HG02642 (cell line): ENCODE results near the gene USPL1.
"Not testable (repeated sequence)": the region's sequence is repeated elsewhere in the genome, so short reads cannot be mapped to it uniquely, and the experiment has no call there.

Experiments used
- ATAC-seq: cut with Tn5 transposase; IDR thresholded peaks from one replicate; pipeline ENCODE4 v1.9.1; 2021; ENCODE audit warnings: mild to moderate bottlenecking; ENCODE audit not compliant: unreplicated experiment, poor library complexity

USPL1 gene

DNA sequence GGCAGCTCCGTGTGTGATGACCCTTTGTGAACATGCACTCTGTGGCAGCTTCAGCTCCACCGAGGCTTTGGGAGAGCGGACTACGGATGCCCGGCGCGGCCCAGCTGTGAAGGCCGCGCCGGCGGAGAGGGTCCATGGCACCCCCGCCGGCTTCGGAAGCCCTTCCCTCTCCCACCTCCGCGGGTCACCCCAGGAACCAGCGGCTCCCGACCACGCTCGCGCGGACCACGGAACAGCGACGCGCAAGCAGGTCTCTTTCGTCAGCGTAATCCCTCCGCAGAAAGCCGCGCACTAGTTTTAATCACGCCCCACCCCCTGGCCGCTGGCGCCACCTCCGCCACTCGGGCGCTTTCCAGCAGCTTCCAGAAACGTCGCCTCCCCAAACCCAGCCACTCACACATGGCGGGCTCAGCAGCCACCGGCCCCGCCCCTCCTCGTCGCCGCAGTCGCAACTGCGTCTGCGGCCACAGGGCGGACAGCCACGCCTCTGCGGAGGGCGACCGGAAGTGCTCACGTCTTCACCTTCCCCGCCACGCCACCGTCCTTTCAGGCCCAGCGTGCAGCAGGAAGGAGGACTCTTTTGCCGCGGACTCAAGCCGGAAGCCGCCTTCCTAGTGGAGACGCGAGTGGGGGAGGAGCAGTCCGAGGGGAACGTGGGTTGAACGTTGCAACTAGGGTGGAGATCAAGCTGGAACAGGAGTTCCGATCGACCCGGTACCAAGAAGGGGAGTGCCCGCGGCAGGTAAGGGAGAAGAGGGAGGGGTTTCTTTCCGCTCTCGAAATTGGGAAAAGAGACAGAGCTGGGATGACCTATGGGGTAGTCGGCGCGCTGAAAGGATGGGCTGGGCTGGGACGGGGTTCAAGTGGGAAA lies at the start of gene USPL1:
Gene USPL1 (plus strand): TSS at position 606 of the 871 bp plus-strand sequence. CDS start 3,221 bp downstream, outside the sequence.
- peak; percentile 91 for ATAC-seq

- no peak for ATAC-seq
Observed at GRCh38 chr13:30569901-30570576, 47.7 kb upstream of the USPL1 start.

- ATAC-seq = no peak
Observed at GRCh38 chr13:30570691-30571090, 47.0 kb upstream of the USPL1 start.

DNA sequence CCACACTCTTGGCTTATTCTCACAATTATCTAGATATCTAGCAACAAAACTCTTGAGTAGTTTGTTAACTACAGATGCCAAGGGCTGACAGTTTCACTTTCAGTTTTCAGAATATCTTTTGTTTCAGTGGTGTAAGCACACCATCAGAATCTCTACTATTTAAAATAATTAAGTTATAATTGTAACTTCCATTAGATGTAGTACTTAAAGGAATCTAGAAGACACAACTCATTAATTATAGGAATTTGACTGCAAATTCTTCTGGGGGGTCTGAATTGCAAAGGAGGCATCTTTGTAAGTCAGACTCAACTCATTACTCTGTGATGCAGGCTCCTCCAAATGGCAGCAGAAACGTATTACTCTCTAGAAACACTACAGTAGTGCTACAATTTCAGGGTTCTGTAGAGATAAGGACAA lies 44.9 kb upstream of the USPL1 start:
- peak; percentile 64 for ATAC-seq

GRCh38 chr13:30576528-30576927 lies 41.2 kb upstream of the USPL1 start:
- ATAC-seq = no peak

GRCh38 chr13:30577401-30577852 lies 40.3 kb upstream of the USPL1 start:
- ATAC-seq = no peak

DNA sequence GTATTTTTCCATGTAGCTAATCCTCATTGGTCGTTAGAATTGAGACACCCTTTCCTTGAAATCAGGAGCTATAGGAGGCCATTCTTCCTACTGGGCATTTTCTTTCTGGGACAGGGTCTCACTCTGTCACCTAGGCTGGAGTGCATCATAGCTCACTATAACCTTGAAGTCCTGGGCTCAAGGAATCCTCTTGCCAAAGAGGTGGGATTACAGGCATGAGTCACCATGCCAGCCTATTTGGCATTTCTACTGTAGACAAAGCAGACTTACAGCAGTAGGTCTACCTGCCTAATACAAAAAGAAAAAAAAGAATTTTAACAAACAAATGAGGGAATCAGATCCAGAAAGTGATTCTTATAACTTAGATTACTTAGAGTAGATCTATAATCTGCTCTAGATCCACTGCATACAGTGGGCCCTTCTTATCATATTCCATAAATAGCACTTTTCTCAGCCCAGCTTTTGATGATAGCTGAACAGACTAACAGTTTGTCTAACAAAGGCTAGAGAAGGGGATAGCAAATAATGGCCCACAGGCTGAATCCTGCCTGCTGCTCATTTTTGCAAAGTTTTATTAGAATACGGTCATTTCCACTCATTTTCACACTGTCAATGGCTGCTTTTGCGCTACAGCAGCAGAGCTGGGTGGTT lies 36.7 kb upstream of the USPL1 start:
- ATAC-seq = no peak

GRCh38 chr13:30581582-30581981 lies 36.1 kb upstream of the USPL1 start:
- ATAC-seq = no peak

DNA sequence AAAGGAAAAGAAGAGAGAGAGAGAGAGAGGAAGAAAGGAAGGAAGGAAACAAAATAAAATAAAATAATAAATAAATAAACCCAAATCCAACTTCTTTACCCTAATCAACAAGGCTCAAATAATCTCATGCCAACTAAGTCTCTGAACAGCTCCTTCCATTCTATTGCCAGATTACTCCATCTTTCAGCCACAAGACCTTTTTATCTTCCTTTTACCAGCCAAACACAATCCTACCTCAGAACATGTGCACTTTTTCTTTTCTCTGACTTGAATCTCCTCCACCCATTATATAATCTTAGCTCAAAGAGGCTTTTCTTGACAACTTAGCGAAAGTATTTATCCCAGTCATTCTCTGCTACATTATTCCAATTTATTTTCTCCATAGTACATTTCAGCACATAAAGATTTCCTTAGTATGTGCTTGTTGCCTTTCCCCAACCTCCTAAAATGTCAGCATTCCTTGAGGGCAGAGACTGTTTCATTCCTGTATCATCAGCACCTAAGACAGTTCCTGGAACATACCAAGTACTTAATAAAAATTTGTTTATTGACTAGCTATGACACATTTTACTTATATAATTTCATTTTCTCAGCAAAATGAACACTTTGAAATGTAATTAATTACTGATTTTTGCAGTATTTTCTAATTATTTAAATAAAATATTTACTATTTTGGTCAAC lies 33.5 kb upstream of the USPL1 start:
- ATAC-seq = no peak

DNA sequence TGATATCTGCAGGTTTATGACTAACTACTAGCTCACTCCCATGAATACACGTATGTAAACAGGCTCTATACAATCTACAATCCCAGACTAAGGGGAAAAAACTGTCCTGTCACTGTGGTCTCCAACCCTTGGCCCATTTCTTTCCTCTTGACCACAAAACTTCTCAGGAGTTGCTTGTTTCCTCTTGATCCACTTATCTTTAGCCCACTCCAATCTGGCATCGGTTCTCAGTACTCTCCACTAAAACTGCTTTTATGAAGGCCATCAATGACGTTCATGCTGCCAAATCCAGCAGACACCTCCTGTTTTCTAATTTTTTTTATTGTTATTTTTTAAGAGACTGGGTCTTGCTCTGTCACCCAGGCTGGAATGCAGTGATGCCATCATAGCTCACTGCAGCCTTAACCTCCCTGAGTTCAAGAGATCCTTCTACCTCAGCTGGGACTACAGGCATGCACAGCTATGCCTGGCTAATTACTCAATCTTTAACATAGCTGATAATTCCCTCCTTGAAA lies 31.9 kb upstream of the USPL1 start:
- no peak for ATAC-seq

DNA sequence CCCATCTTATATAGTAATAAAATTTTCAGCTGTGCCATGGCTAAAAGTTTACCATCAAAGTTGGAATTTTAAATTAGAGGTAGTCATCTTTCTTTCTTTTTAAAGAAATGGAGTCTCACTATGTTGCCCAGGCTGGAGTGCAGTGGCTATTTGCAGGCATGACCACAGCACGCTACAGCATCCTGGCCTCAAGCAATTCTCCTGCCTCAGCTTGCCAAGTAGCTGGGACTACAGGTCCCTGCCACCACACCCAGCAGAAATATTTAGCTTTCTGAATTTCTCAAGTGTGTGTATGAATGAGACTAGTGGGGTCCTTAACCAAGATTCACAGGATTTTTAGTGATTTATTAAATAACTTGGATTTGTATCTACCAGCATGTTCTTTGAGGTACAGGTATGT lies 30.5 kb upstream of the USPL1 start:
- ATAC-seq = no peak

GRCh38 chr13:30587739-30588138 lies 30.0 kb upstream of the USPL1 start:
- no peak for ATAC-seq

DNA sequence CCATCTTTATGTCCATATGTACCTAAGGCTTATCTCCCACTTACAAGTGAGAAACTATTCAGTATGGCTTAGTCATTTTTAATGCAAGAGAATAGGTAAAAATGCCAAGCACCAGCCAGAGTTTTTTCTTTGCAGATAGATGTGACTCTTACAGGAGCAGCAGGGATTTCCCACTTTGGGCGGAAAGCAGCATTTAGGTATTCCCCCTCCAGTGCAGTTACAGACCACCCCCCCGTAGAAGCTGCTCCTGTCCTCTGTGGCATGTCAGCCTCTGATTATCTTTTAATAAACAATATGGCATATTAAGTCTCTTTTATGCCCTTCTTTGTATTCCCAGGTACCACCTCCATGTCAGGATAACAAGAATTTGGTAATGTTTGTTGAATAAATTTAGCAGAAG lies 24.7 kb upstream of the USPL1 start:
- ATAC-seq = no peak

DNA sequence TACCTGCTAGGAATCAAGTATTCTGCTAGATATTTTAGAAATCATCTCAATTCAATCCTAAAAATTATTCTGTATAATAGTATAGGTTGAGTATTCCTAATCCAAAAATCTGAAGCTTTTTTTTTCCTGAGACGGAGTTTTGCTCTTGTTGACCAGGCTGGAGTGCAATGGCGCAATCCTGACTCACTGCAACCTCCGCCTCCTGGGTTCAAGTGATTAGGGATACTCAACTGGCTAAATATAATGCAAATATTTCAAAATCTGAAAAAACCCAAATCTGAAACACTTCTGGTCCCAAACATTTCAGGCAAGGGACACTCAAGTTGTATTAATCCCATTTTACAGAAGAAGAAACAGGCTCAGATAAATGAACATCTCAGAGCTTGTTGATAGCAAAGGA lies 17.2 kb upstream of the USPL1 start:
- no peak for ATAC-seq

DNA sequence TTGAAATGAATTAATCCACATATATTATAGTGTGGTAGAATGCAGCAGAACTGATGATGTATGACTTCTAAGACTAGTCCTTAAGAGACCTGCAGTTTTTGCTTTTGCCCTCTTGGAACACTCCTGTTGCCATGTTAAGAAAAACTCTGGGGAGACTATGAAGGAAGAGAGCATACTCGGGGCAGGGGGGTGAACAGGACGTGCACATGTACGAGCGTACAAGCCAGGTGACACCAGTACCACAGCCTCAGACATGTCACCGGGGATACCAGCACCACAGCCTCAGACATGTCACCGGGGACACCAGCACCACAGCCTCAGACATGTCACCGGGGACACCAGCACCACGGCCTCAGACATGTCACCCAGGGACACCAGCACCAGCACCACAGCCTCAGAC lies 15.9 kb upstream of the USPL1 start:
- no peak for ATAC-seq

DNA sequence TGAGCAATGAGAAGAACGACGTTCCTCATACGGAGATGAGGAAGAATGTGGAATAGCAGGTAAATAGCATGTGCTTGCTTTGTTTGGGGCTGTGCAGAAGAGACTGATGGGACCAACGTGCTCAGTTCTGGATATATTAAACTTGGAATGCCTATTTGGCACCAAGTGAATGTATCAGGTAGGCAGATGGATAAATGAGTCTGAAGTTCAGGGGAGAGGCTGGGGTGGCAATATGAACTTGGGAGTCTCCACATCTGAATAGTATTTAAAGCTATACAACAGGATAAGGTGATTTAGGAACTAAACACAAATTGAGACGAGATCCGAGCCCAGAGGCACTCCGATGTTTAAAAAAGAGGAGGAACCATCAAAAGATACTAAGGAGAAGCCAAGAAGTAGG lies 12.7 kb upstream of the USPL1 start:
- no peak for ATAC-seq

DNA sequence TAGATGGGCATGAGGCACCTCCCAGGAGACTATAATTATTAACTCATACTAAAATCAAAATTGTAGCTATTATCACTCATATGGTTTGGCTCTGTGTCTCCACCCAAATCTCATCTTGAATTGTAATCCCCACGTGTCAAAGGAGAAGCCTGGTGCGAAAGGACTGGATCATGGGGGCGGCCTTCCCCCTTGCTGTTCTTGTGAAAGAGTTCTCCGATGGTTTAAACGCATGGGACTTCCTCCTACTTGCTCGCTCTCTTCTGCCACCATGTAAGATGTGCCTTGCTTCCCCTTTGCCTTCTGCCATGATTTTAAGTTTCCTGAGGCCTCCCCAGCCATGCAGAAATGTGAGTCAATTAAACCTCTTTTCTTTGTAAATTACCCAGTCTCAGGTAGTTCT lies 10.5 kb upstream of the USPL1 start:
- ATAC-seq = not testable (repeated sequence)

- peak; percentile 98 for ATAC-seq
Observed at GRCh38 chr13:30607908-30608307, 9.8 kb upstream of the USPL1 start.

DNA sequence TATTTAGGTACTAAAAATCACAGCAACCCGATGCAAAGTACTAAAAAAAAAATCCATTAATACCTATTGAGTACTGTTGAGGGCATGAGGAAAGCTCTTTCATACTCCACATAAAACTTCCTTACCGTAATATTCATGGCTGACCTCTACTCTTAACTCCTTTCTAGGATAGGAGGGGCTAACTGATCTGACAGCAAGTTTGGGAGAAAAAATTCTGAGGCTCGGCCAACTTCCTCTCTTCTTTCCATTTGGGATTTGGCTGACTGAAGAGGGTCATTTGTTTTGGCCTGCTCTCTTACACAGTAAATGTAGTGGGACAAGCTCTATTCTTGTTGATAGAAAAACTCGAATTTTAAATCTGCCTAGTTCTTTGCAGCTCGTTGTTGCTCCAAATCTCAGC lies 9.4 kb upstream of the USPL1 start:
- no peak for ATAC-seq

DNA sequence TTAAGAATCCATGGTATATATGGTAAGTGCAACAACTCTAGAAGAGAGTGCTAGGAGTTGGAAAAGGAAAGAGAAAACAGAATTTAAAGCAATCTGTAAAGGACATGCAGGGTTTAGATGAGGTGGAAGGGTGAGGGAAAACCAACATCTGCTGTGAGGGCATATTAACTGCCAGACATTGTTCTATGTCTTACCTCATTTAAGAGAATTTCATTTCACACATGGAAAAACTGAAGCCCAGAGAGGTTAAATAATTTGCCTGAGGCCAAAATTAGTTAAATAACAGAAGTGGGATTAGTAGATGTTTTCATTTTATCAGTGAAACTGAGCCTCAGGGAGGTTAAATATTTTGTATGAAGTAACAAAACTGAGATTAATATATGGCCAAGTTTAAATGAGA lies 7.4 kb upstream of the USPL1 start:
- no peak for ATAC-seq
